Measurements from ENCODE around the gene VIPR1. TPM values are rescaled to one million over a fixed set of nuclear protein-coding genes. Genes with fewer than 3 reads are reported as not detected.

The VIPR1 gene
- total RNA-seq, 2 donors from 2014 or later = 98.5 to 226 TPM

- Histone ChIP-seq H3K9me3 (no peaks in the 10 kb centered on the region), H3K4me1 (replicated peaks) (peaks cover 2% of the 10 kb centered on the region), H3K36me3 (peaks cover 0 to 2% of the 10 kb centered on the region in 2 donors), H3K27ac (no peak overlapping the region), H3K4me3 (no peak overlapping the region), H3K27me3 (replicated peaks; ENCODE audit: insufficient read depth) (no peaks in the 10 kb centered on the region)
- DNase-seq (ENCODE audit: low spot score) = peak; percentile 38
- intact Hi-C loops (cut with DNase I) = no loop called here
- TF ChIP-seq POLR2AphosphoS5 (IDR thresholded peaks at IDR 0.05) (no peak), POLR2A (IDR thresholded peaks at IDR 0.05) (no peak), CTCF (IDR thresholded peaks at IDR 0.05) (peak in 3 of 4 experiments; percentile 35 to 54 (median 52))
- 77% methylated on average over 24 of the region's 35 CpGs for WGBS
Measured at GRCh38 chr3:42535981-42536784, 33.7 kb downstream of the VIPR1 start.

GRCh38 chr3:42537350-42537749 is 34.9 kb downstream of the VIPR1 start:
- H3K9me3 ChIP-seq = no peaks in the 10 kb centered on the region
- H3K36me3 ChIP-seq = peaks cover 0 to 2% of the 10 kb centered on the region in 2 donors
- TF ChIP-seq POLR2AphosphoS5 (IDR thresholded peaks at IDR 0.05) (no peak), CTCF (IDR thresholded peaks at IDR 0.05) (no peak), POLR2A (IDR thresholded peaks at IDR 0.05) (no peak)
- peaks cover 2% of the 10 kb centered on the region for H3K4me1 ChIP-seq (replicated peaks)
- intact Hi-C loops (cut with DNase I) = no loop called here
- no peak for DNase-seq (ENCODE audit: low spot score)
- H3K27ac ChIP-seq = no peak overlapping the region
- H3K4me3 ChIP-seq = no peak overlapping the region
- no peaks in the 10 kb centered on the region for H3K27me3 ChIP-seq (replicated peaks; ENCODE audit: insufficient read depth)

GRCh38 chr3:42539871-42540714 is 37.6 kb downstream of the VIPR1 start:
- peak; percentile 67 for DNase-seq (ENCODE audit: low spot score)
- 65% methylated on average over 14 of the region's 14 CpGs for WGBS
- Histone ChIP-seq H3K27ac (peak overlapping the region; percentile 23 to 29), H3K36me3 (no peaks in the 10 kb centered on the region), H3K27me3 (replicated peaks; ENCODE audit: insufficient read depth) (no peaks in the 10 kb centered on the region), H3K4me1 (replicated peaks) (peaks cover 19% of the 10 kb centered on the region), H3K9me3 (no peaks in the 10 kb centered on the region), H3K4me3 (no peak overlapping the region)
- intact Hi-C loops (cut with DNase I) = loop anchor here (10.0 kb wide), 1 partner anchor 315 kb away; no protein-coding TSS in a partner anchor
- TF ChIP-seq POLR2A (IDR thresholded peaks at IDR 0.05) = no peak
- peak; percentile 77 for TF ChIP-seq POLR2AphosphoS5 (IDR thresholded peaks at IDR 0.05)
- TF ChIP-seq CTCF (IDR thresholded peaks at IDR 0.05) = peak; percentile 82 to 89 (median 86)

- no peaks in the 10 kb centered on the region for H3K27me3 ChIP-seq (replicated peaks; ENCODE audit: insufficient read depth)
- peaks cover 27% of the 10 kb centered on the region for H3K4me1 ChIP-seq (replicated peaks)
- no peak overlapping the region for H3K4me3 ChIP-seq
- intact Hi-C loops (cut with DNase I) = loop anchor here (10.0 kb wide), 1 partner anchor 316 kb away; no protein-coding TSS in a partner anchor
- no peak overlapping the region for H3K27ac ChIP-seq
- no peak for TF ChIP-seq CTCF (IDR thresholded peaks at IDR 0.05)
- TF ChIP-seq POLR2A (IDR thresholded peaks at IDR 0.05) = no peak
- TF ChIP-seq POLR2AphosphoS5 (IDR thresholded peaks at IDR 0.05) = no peak
- WGBS = 80% methylated on average over 3 of the region's 3 CpGs
- H3K36me3 ChIP-seq = no peaks in the 10 kb centered on the region
- no peak for DNase-seq (ENCODE audit: low spot score)
- H3K9me3 ChIP-seq = no peaks in the 10 kb centered on the region
Measured at GRCh38 chr3:42541079-42541478, 38.6 kb downstream of the VIPR1 start.
